ENCODE data around the gene KIRREL1. TPM values are rescaled to one million over a fixed set of nuclear protein-coding genes. Genes with fewer than 3 reads are reported as not detected.

The KIRREL1 gene
- total RNA-seq, 2 experiments from 2014 or later: not detected

DNA sequence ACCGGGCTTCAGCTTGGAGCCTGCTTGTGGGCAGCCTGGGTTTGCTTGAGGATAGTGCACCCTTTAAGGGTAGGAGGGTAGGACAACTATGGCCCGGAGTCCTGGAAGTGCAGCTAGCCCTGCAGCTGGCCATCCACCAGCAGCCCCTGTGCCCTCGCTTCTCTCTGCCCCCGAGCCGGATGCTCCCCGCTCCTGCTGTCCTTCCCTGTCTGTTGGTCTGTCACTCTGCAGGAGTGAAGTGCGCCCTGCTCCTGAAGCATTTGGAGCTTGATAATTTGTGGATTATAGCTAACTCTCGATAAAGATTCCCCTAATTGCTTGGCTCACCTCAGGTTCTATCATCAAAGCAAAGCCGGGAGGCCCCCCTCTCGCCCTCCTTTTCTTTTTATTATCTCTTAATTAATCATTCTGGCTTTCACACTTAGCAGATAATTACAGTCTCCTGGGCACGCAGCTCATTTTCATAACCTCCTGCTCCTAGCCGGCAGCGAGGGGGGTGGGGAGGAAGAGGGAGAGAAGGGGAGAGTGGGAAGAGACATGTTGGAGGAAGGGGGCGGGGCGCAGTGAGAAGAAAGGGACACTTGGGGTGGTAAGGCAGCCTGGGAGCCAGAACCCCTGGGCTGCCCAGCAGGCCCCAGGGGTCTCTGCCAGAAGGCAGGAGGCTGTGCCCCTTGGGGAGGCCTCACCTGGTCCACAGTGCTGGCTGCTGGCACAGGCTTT, 14.4 kb downstream of the KIRREL1 start:
- H3K4me1 Mint-ChIP-seq (ENCODE audit: low read depth): no peaks in the 10 kb centered on the region
- CTCF ChIA-PET: no interaction called here
- H3K36me3 Mint-ChIP-seq (ENCODE audit: low read depth): no peaks in the 10 kb centered on the region
- no peaks in the 10 kb centered on the region for H3K9me3 Mint-ChIP-seq
- Histone ChIP-seq H3K27me3 (ENCODE audit: control insufficient read depth in 1 of 2, insufficient read depth in 2 of 2, low read length in 2 of 2) (no peaks in the 10 kb centered on the region), H3K36me3 (ENCODE audit: insufficient read depth, low read length) (no peaks in the 10 kb centered on the region), H3K4me1 (ENCODE audit: insufficient read depth, low read length) (no peaks in the 10 kb centered on the region), H3K4me3 (ENCODE audit: low read length) (no peak overlapping the region), H3K9me3 (ENCODE audit: control insufficient read depth in 1 of 2, insufficient read depth in 1 of 2, low read length in 2 of 2) (no peaks in the 10 kb centered on the region), H3K27ac (ENCODE audit: low read depth in 1 of 2, low read length in 2 of 2) (no peak overlapping the region)
- TF ChIP-seq, protein P1, sequence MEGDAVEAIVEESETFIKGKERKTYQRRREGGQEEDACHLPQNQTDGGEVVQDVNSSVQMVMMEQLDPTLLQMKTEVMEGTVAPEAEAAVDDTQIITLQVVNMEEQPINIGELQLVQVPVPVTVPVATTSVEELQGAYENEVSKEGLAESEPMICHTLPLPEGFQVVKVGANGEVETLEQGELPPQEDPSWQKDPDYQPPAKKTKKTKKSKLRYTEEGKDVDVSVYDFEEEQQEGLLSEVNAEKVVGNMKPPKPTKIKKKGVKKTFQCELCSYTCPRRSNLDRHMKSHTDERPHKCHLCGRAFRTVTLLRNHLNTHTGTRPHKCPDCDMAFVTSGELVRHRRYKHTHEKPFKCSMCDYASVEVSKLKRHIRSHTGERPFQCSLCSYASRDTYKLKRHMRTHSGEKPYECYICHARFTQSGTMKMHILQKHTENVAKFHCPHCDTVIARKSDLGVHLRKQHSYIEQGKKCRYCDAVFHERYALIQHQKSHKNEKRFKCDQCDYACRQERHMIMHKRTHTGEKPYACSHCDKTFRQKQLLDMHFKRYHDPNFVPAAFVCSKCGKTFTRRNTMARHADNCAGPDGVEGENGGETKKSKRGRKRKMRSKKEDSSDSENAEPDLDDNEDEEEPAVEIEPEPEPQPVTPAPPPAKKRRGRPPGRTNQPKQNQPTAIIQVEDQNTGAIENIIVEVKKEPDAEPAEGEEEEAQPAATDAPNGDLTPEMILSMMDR (IDR thresholded peaks at IDR 0.05): no peak
- H3K27me3 Mint-ChIP-seq: peaks cover 13% of the 10 kb centered on the region
- DNase-seq (no peak), ATAC-seq (ENCODE audit: poor library complexity) (no peak)
- POLR2A ChIA-PET: no interaction called here
- H3K27ac Mint-ChIP-seq: no peak overlapping the region
- H3K4me3 Mint-ChIP-seq: no peak overlapping the region
- intact Hi-C loops (cut with DNase I, micrococcal nuclease): no loop called here

DNA sequence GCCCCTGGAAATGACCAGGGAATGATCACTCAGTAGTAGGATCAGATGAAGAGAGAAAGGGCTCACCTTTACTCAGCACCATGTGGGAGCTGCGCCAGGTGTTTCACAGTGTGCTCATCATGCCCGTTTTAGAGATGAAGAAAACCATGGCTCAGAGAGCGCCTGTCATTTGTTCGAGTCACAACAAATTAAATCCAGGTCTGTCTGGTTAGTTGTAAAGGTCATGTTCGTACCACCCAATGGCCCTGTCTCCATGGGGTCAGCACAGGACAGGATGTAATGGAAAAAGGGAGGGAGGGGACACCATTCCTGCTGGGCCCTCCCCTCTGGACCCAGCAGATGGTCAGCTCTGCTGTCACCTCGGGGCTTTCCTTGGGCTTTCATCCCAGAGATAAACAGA, 15.2 kb downstream of the KIRREL1 start:
- H3K4me3 ChIP-seq (ENCODE audit: low read length): no peak overlapping the region
- Mint-ChIP-seq H3K9me3 (no peaks in the 10 kb centered on the region), H3K4me3 (no peak overlapping the region), H3K27ac (no peak overlapping the region), H3K4me1 (ENCODE audit: low read depth) (no peaks in the 10 kb centered on the region), H3K36me3 (ENCODE audit: low read depth) (no peaks in the 10 kb centered on the region), H3K27me3 (peaks cover 13% of the 10 kb centered on the region)
- no peaks in the 10 kb centered on the region for H3K27me3 ChIP-seq (ENCODE audit: control insufficient read depth in 1 of 2, insufficient read depth in 2 of 2, low read length in 2 of 2)
- CTCF ChIA-PET: no interaction called here
- TF ChIP-seq, protein P1 (IDR thresholded peaks at IDR 0.05): no peak
- ATAC-seq (ENCODE audit: poor library complexity) (no peak), DNase-seq (no peak)
- POLR2A ChIA-PET: no interaction called here
- no peaks in the 10 kb centered on the region for H3K4me1 ChIP-seq (ENCODE audit: insufficient read depth, low read length)
- no peaks in the 10 kb centered on the region for H3K9me3 ChIP-seq (ENCODE audit: control insufficient read depth in 1 of 2, insufficient read depth in 1 of 2, low read length in 2 of 2)
- H3K36me3 ChIP-seq (ENCODE audit: insufficient read depth, low read length): no peaks in the 10 kb centered on the region
- intact Hi-C loops (cut with DNase I, micrococcal nuclease): no loop called here
- no peak overlapping the region for H3K27ac ChIP-seq (ENCODE audit: low read depth in 1 of 2, low read length in 2 of 2)

DNA sequence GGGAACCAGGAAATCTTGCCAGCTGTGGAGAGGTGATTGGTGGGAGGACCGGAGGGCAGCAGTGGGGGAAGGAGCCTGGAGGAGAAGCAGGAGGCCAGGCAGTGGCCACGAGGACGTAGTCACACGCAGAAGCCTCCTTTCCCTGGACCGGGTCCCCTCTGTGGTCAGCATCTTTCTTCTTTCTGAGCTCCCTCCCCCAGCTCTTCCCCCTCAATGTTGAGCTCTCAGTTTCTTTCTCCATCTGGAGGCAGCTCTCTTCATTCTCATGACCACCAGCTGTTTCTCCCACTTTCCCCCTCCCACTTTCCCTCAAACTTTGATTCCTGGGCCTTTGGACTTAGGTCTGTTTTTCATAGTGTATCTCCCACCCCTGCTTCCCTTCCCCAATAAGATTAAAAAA, 18.3 kb downstream of the KIRREL1 start:
- H3K27me3 ChIP-seq (ENCODE audit: control insufficient read depth in 1 of 2, insufficient read depth in 2 of 2, low read length in 2 of 2): peaks cover 3 to 5% of the 10 kb centered on the region in 2 experiments
- DNase-seq (no peak), ATAC-seq (ENCODE audit: poor library complexity) (no peak)
- H3K4me1 ChIP-seq (ENCODE audit: insufficient read depth, low read length): no peaks in the 10 kb centered on the region
- Mint-ChIP-seq H3K4me3 (no peak overlapping the region), H3K36me3 (ENCODE audit: low read depth) (no peaks in the 10 kb centered on the region), H3K9me3 (no peaks in the 10 kb centered on the region), H3K27me3 (peaks cover 17% of the 10 kb centered on the region), H3K4me1 (ENCODE audit: low read depth) (no peaks in the 10 kb centered on the region), H3K27ac (no peak overlapping the region)
- ChIA-PET CTCF (interaction anchor here (0.6 kb wide), 1 partner anchor 22 kb away, joined by 3 read pairs; no protein-coding TSS in a partner anchor), POLR2A (no interaction called here)
- H3K36me3 ChIP-seq (ENCODE audit: insufficient read depth, low read length): no peaks in the 10 kb centered on the region
- H3K4me3 ChIP-seq (ENCODE audit: low read length): no peak overlapping the region
- H3K27ac ChIP-seq (ENCODE audit: low read depth in 1 of 2, low read length in 2 of 2): no peak overlapping the region
- TF ChIP-seq, protein P1 (IDR thresholded peaks at IDR 0.05): no peak
- intact Hi-C loops (cut with DNase I, micrococcal nuclease): no loop called here
- no peaks in the 10 kb centered on the region for H3K9me3 ChIP-seq (ENCODE audit: control insufficient read depth in 1 of 2, insufficient read depth in 1 of 2, low read length in 2 of 2)
